ENCODE results near the gene CCDC91.

DNA sequence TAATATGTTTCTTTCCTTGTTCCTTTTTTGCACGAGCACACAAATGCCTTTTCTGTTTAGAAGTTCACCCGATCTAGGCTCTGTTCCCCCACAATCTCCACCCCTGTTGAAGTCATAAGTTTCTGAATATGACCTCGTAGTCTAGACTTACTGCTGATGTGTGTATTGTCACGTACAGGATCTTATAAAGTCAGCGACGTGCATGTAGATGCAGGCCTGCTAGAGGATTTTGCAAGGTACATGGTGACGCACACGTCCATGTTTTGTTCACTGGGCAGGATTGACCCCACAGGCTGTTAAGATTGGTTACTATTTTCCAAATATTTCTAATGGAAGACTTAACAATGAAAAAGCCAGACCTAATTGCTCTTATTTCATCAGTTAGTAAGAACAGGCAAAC, 46.2 kb upstream of the CCDC91 start:
- TF ChIP-seq, protein P1, sequence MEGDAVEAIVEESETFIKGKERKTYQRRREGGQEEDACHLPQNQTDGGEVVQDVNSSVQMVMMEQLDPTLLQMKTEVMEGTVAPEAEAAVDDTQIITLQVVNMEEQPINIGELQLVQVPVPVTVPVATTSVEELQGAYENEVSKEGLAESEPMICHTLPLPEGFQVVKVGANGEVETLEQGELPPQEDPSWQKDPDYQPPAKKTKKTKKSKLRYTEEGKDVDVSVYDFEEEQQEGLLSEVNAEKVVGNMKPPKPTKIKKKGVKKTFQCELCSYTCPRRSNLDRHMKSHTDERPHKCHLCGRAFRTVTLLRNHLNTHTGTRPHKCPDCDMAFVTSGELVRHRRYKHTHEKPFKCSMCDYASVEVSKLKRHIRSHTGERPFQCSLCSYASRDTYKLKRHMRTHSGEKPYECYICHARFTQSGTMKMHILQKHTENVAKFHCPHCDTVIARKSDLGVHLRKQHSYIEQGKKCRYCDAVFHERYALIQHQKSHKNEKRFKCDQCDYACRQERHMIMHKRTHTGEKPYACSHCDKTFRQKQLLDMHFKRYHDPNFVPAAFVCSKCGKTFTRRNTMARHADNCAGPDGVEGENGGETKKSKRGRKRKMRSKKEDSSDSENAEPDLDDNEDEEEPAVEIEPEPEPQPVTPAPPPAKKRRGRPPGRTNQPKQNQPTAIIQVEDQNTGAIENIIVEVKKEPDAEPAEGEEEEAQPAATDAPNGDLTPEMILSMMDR (IDR thresholded peaks at IDR 0.05), result no peak
- no peak for TF ChIP-seq POLR2A (IDR thresholded peaks at IDR 0.05)
